Sigmoid colon (tissue), 7 donors: ENCODE data around the gene MDM2. TPM values are rescaled to one million over a fixed set of nuclear protein-coding genes. Genes with fewer than 3 reads are reported as not detected.

ENCODE experiments used
- DNase-seq: peaks from one replicate; pipeline ENCODE4 v3.0.0-alpha.2; 2019
- H3K27ac ChIP-seq, 4 donors: fragments of 200-600 bp; sonication (generic); one replicate each; pipeline ENCODE4 v1.5.1; 2016 to 2019; ENCODE audit warnings: mild to moderate bottlenecking in 1 of 4
- H3K27me3 ChIP-seq, 3 donors: fragments of 200-600 bp; sonication (generic); one replicate each; pipeline ENCODE4 v1.5.1; 2019; ENCODE audit warnings: mild to moderate bottlenecking in 1 of 3
- H3K36me3 ChIP-seq, 4 donors: fragments of 200-600 bp; sonication (generic); one replicate each; pipeline ENCODE4 v1.5.1; 2016 to 2019
- H3K4me1 ChIP-seq, 4 donors: fragments of 200-600 bp; sonication (generic); one replicate each; pipeline ENCODE4 v1.5.1; 2017 to 2019
- H3K4me3 ChIP-seq, 4 donors: fragments of 200-600 bp; sonication (generic); one replicate each; pipeline ENCODE4 v1.5.1; 2017 to 2019; ENCODE audit warnings: mild to moderate bottlenecking in 2 of 4, moderate library complexity in 1 of 4
- H3K9me3 ChIP-seq, 4 donors: fragments of 200-600 bp in 3 of 4; sonication (generic) in 3 of 4; one replicate each; pipeline versions ENCODE4 v1.5.1 to v1.6.1; 2013 to 2019
- CTCF ChIP-seq, 4 experiments: fragments of 450-650 bp in 3 of 4; fragments of 200-600 bp in 1 of 4; IDR thresholded peaks; one replicate each; pipeline ENCODE4 v1.5.1; 2016 to 2019; ENCODE audit warnings: antibody characterized with exemption in 4 of 4, mild to moderate bottlenecking in 3 of 4, moderate library complexity in 2 of 4
- EP300 ChIP-seq, 4 donors: sonication (generic); formaldehyde crosslinking; IDR thresholded peaks; one replicate each; pipeline ENCODE4 v1.6.1; 2017; ENCODE audit warnings: antibody characterized with exemption in 4 of 4
- POLR2A ChIP-seq, 2 donors: fragments of 450-650 bp; IDR thresholded peaks; one replicate each; pipeline ENCODE4 v1.6.1; 2016; ENCODE audit warnings: antibody characterized with exemption in 2 of 2, mild to moderate bottlenecking in 2 of 2, moderate library complexity in 2 of 2
- POLR2AphosphoS5 ChIP-seq, 4 donors: sonication (generic); formaldehyde crosslinking; IDR thresholded peaks; one replicate each; pipeline ENCODE4 v1.6.1; 2017; ENCODE audit warnings: antibody characterized with exemption in 4 of 4
- WGBS, 2 donors: extraction: QIAGEN DNeasy Blood & Tissue Kit; methylation state at CpG; one replicate each; pipeline ENCODE4 v1.1.7; 2013; 5-methylcytosine and 5-hydroxymethylcytosine counted together
- intact Hi-C: fragments of 100-400 bp; cut with DNase I; formaldehyde crosslinking; loops from one replicate; pipeline ENCODE4 v1.15.1; 2023
- polyA plus RNA-seq, 3 donors: library from polyadenylated mRNA; stranded (reverse); fragments of 200-250 nt; gene quantifications; one replicate each; pipeline ENCODE4 v1.2.3, GENCODE V29; 2013
- total RNA-seq, 4 donors: library from RNA; depleted of rRNA; stranded (reverse); fragments of >200 nt; gene quantifications; one replicate each; pipeline ENCODE4 v1.1.0, GENCODE V29; 2016
- donor health status: healthy with polysubstance abuse.
- donor health status: Bipolar disorder and iron deficiency.
- donor health status: healthy.

Gene MDM2
- total and polyA plus RNA-seq, 7 donors = 6.0 to 55.4 (median 44.2) TPM

DNA sequence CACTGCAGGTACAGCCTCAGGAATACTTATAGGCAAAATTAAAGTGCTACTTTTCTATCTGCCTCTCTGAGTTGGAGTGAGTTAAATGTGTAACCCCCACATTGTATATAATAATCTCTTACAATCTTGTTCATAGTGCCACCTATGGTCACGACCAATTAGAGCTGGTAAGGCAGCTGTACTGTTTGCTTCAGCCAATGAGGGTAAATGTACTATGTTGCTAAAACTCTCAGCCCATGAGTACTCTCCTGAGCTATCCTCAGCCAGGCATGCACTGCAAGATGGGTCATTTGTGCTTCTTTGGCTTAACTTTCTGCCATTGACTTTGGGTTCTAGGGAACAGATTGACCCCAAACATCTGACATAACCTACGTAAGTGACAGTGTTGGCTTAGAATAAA is 15.0 kb upstream of the MDM2 start:
- Histone ChIP-seq H3K4me1 (no peaks in the 10 kb centered on the region), H3K27ac (no peak overlapping the region), H3K4me3 (no peak overlapping the region), H3K27me3 (no peaks in the 10 kb centered on the region), H3K36me3 (no peaks in the 10 kb centered on the region), H3K9me3 (no peaks in the 10 kb centered on the region)
- intact Hi-C loops = no loop called here
- DNase-seq = no peak
- TF ChIP-seq POLR2AphosphoS5 (IDR thresholded peaks at IDR 0.05) (no peak), CTCF (IDR thresholded peaks at IDR 0.05) (no peak), POLR2A (IDR thresholded peaks at IDR 0.05) (no peak), EP300 (IDR thresholded peaks at IDR 0.05) (no peak)
- WGBS, 2 donors = 66 to 77% methylated on average over 2 of the region's 2 CpGs

DNA sequence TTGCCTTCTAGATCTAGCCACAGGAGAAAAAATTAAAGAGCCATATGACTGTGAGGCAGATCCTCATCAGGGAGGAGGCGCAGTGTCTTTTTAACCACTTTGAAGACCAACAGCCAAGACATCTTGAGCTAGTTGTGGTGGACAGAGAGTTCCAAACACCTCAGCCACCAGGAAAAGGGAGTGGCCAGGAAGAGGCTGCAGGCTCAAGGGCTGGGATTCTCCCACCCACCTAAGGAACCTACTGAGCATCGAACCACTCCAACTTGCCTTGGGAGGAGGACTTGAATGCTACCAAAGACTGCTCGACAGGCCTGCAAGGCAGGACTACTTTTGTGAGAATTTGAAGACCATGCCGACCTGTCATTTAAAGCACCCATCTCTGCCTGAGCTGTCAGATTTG is 14.5 kb upstream of the MDM2 start:
- WGBS, 2 donors = 92 to 96% methylated on average over 4 of the region's 4 CpGs
- intact Hi-C loops = no loop called here
- Histone ChIP-seq H3K9me3 (no peaks in the 10 kb centered on the region), H3K4me1 (no peaks in the 10 kb centered on the region), H3K36me3 (no peaks in the 10 kb centered on the region), H3K27me3 (no peaks in the 10 kb centered on the region), H3K27ac (no peak overlapping the region), H3K4me3 (no peak overlapping the region)
- DNase-seq = no peak
- no peak for TF ChIP-seq POLR2AphosphoS5 (IDR thresholded peaks at IDR 0.05)
- TF ChIP-seq EP300 (IDR thresholded peaks at IDR 0.05) = no peak
- TF ChIP-seq POLR2A (IDR thresholded peaks at IDR 0.05) = no peak
- TF ChIP-seq CTCF (IDR thresholded peaks at IDR 0.05) = no peak

GRCh38 chr12:68793975-68794652 is 13.9 kb upstream of the MDM2 start:
- Histone ChIP-seq H3K4me1 (no peaks in the 10 kb centered on the region), H3K9me3 (no peaks in the 10 kb centered on the region), H3K27ac (no peak overlapping the region), H3K27me3 (no peaks in the 10 kb centered on the region), H3K4me3 (no peak overlapping the region), H3K36me3 (no peaks in the 10 kb centered on the region)
- intact Hi-C loops = no loop called here
- TF ChIP-seq CTCF (IDR thresholded peaks at IDR 0.05) (no peak), EP300 (IDR thresholded peaks at IDR 0.05) (no peak)
- no peak for DNase-seq
- 93 to 94% methylated on average over 4 of the region's 4 CpGs for WGBS, 2 donors

DNA sequence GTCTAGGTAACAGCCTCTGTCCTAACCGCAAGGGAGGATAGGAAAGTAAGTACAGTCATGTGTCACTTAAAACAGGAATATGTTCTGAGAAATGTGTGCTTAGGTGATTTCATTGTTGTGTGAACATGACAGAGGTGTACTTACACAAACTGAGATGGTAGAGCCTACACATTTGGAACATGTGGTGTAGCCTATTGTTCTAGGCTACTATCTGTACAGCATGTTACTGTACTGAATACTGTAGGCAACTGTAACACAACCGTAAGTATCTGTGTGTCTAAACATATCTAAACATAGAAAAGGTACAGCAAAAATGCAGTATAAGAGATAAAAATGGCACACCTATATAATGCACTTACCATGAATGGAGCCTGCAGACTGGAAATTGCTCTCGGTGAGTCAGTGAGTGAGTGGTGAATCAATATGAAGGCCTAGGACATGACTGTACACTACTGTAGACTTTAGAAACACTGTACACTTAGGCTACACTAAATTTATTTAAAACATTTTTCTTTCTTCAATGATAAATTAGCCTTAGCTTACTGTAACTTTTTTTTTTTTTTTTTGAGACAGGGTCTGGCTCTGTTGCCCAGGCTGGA is 13.2 kb upstream of the MDM2 start:
- intact Hi-C loops = no loop called here
- Histone ChIP-seq H3K4me1 (no peaks in the 10 kb centered on the region), H3K27me3 (no peaks in the 10 kb centered on the region), H3K27ac (no peak overlapping the region), H3K4me3 (no peak overlapping the region), H3K9me3 (no peaks in the 10 kb centered on the region), H3K36me3 (no peaks in the 10 kb centered on the region)
- DNase-seq = no peak
- WGBS, 2 donors = 97% methylated on average over 3 of the region's 3 CpGs
- TF ChIP-seq CTCF (IDR thresholded peaks at IDR 0.05) = no peak
- no peak for TF ChIP-seq POLR2AphosphoS5 (IDR thresholded peaks at IDR 0.05)
- TF ChIP-seq POLR2A (IDR thresholded peaks at IDR 0.05) = no peak
- TF ChIP-seq EP300 (IDR thresholded peaks at IDR 0.05) = no peak

DNA sequence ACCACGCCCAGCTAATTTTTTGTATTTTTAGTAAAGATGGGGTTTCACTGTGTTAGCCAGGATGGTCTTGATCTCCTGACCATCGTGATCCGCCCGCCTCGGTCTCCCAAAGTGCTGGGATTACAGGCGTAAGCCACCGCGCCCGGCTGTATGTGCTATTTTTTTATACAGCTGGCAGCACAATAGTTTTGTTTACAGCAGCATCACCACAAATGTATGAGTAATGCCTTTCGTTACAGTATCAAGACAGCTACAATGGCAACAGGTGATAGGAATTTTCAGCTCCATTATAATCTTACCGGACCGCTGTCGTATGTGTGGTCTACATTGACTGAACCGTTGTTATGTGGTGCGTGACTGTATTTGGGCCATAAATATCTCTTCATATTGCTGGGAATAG is 11.6 kb upstream of the MDM2 start:
- WGBS, 2 donors = 96 to 97% methylated on average over 15 of the region's 15 CpGs
- Histone ChIP-seq H3K27me3 (no peaks in the 10 kb centered on the region), H3K9me3 (no peaks in the 10 kb centered on the region), H3K36me3 (no peaks in the 10 kb centered on the region), H3K4me3 (no peak overlapping the region), H3K27ac (no peak overlapping the region), H3K4me1 (no peaks in the 10 kb centered on the region)
- DNase-seq = no peak
- intact Hi-C loops = no loop called here
- no peak for TF ChIP-seq CTCF (IDR thresholded peaks at IDR 0.05)
- TF ChIP-seq POLR2A (IDR thresholded peaks at IDR 0.05) = no peak
- no peak for TF ChIP-seq EP300 (IDR thresholded peaks at IDR 0.05)
